ENCODE measurements around the gene KCNG1. TPM values are rescaled to one million over a fixed set of nuclear protein-coding genes. Genes with fewer than 3 reads are reported as not detected.

KCNG1 gene
- total and polyA plus RNA-seq, 2 experiments from 2014 or later = 8.1 to 26.3 TPM

DNA sequence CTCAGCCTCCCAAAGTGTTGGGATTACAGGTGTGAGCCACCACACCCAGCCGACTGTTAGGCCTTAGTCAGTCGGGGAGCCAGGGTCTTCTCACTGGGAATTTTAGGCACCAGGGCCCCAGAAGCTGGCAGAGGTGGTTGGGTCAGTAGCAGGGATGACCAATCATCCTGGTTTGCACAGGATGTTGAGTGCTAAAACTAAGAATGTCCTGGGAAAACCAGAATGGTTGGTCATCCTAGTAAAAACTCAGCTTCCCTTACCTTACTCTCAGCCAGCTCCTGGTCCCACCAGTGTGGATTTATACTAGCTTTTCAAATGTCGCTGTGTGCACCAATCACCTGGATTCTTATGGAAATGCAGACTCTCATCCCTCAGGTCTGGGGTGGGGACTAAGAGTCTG is 31.8 kb downstream of the KCNG1 start:
- H3F3A ChIP-seq (replicated peaks; ENCODE audit: low read depth) = 0 out of 2 replicates have a peak, but pooled peaks cover 3% of the 10 kb centered on the region
- Mint-ChIP-seq H3K9me3 (peaks cover 6% of the 10 kb centered on the region; the same call in 2 of the 3 replicates), H3K4me1 (peaks cover 32% of the 10 kb centered on the region), H3K27me3 (ENCODE audit: insufficient read depth, low read depth, poor library complexity) (peaks cover 18% of the 10 kb centered on the region), H3K27ac (peak overlapping the region; percentile 67; the same call in 1 of the 2 replicates), H3K36me3 (ENCODE audit: low read depth) (no peaks in the 10 kb centered on the region), H3K4me3 (no peak overlapping the region)
- peak overlapping the region; percentile 33; the same call in 1 of the 2 replicates for H2AFZ ChIP-seq
- peaks cover 12% of the 10 kb centered on the region; the same call in 1 of the 2 replicates for H3K4me1 ChIP-seq (ENCODE audit: insufficient read depth)
- DNase-seq (ENCODE audit: low spot score) (no peak), ATAC-seq (no peak)
- peak overlapping the region; percentile 86; the same call in 1 of the 2 replicates for H3K27ac ChIP-seq (ENCODE audit: low read depth)
- peak overlapping the region; percentile 34; the same call in 1 of the 2 replicates for H3K4me2 ChIP-seq
- no peaks in the 10 kb centered on the region for H3K36me3 ChIP-seq (ENCODE audit: insufficient read depth)
- no peaks in the 10 kb centered on the region for H3K27me3 ChIP-seq (ENCODE audit: insufficient read depth)
- H4K20me1 ChIP-seq (replicated peaks; ENCODE audit: insufficient read depth) = no peaks in the 10 kb centered on the region
- TF ChIP-seq JUNB (IDR thresholded peaks at IDR 0.05; ENCODE audit: unreplicated experiment) = no peak
- TF ChIP-seq, protein P1, sequence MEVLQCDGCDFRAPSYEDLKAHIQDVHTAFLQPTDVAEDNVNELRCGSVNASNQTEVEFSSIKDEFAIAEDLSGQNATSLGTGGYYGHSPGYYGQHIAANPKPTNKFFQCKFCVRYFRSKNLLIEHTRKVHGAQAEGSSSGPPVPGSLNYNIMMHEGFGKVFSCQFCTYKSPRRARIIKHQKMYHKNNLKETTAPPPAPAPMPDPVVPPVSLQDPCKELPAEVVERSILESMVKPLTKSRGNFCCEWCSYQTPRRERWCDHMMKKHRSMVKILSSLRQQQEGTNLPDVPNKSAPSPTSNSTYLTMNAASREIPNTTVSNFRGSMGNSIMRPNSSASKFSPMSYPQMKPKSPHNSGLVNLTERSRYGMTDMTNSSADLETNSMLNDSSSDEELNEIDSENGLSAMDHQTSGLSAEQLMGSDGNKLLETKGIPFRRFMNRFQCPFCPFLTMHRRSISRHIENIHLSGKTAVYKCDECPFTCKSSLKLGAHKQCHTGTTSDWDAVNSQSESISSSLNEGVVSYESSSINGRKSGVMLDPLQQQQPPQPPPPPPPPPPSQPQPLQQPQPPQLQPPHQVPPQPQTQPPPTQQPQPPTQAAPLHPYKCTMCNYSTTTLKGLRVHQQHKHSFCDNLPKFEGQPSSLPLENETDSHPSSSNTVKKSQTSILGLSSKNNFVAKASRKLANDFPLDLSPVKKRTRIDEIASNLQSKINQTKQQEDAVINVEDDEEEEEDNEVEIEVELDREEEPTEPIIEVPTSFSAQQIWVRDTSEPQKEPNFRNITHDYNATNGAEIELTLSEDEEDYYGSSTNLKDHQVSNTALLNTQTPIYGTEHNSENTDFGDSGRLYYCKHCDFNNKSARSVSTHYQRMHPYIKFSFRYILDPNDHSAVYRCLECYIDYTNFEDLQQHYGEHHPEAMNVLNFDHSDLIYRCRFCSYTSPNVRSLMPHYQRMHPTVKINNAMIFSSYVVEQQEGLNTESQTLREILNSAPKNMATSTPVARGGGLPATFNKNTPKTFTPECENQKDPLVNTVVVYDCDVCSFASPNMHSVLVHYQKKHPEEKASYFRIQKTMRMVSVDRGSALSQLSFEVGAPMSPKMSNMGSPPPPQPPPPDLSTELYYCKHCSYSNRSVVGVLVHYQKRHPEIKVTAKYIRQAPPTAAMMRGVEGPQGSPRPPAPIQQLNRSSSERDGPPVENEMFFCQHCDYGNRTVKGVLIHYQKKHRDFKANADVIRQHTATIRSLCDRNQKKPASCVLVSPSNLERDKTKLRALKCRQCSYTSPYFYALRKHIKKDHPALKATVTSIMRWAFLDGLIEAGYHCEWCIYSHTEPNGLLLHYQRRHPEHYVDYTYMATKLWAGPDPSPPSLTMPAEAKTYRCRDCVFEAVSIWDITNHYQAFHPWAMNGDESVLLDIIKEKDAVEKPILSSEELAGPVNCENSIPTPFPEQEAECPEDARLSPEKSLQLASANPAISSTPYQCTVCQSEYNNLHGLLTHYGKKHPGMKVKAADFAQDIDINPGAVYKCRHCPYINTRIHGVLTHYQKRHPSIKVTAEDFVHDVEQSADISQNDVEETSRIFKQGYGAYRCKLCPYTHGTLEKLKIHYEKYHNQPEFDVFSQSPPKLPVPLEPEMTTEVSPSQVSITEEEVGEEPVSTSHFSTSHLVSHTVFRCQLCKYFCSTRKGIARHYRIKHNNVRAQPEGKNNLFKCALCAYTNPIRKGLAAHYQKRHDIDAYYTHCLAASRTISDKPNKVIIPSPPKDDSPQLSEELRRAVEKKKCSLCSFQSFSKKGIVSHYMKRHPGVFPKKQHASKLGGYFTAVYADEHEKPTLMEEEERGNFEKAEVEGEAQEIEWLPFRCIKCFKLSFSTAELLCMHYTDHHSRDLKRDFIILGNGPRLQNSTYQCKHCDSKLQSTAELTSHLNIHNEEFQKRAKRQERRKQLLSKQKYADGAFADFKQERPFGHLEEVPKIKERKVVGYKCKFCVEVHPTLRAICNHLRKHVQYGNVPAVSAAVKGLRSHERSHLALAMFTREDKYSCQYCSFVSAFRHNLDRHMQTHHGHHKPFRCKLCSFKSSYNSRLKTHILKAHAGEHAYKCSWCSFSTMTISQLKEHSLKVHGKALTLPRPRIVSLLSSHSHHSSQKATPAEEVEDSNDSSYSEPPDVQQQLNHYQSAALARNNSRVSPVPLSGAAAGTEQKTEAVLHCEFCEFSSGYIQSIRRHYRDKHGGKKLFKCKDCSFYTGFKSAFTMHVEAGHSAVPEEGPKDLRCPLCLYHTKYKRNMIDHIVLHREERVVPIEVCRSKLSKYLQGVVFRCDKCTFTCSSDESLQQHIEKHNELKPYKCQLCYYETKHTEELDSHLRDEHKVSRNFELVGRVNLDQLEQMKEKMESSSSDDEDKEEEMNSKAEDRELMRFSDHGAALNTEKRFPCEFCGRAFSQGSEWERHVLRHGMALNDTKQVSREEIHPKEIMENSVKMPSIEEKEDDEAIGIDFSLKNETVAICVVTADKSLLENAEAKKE (CRISPR knock-in tag; IDR thresholded peaks at IDR 0.05) = no peak
- TF ChIP-seq, protein P2, sequence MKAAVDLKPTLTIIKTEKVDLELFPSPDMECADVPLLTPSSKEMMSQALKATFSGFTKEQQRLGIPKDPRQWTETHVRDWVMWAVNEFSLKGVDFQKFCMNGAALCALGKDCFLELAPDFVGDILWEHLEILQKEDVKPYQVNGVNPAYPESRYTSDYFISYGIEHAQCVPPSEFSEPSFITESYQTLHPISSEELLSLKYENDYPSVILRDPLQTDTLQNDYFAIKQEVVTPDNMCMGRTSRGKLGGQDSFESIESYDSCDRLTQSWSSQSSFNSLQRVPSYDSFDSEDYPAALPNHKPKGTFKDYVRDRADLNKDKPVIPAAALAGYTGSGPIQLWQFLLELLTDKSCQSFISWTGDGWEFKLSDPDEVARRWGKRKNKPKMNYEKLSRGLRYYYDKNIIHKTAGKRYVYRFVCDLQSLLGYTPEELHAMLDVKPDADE (IDR thresholded peaks at IDR 0.05) = no peak
- no peak for TF ChIP-seq ZNF114 (CRISPR knock-in tag; IDR thresholded peaks at IDR 0.05)
- no peak for TF ChIP-seq STAT1 (IDR thresholded peaks at IDR 0.05; ENCODE audit: unreplicated experiment)
- no peak for TF ChIP-seq CREB1 (CRISPR knock-in tag; IDR thresholded peaks at IDR 0.05; ENCODE audit: low read depth)
- no peak for TF ChIP-seq ZNF331 (CRISPR knock-in tag; IDR thresholded peaks at IDR 0.05; ENCODE audit: low read depth)
- no peak for TF ChIP-seq EZH2phosphoT487 (IDR thresholded peaks at IDR 0.05; ENCODE audit: unreplicated experiment)
- TF ChIP-seq, protein P3, sequence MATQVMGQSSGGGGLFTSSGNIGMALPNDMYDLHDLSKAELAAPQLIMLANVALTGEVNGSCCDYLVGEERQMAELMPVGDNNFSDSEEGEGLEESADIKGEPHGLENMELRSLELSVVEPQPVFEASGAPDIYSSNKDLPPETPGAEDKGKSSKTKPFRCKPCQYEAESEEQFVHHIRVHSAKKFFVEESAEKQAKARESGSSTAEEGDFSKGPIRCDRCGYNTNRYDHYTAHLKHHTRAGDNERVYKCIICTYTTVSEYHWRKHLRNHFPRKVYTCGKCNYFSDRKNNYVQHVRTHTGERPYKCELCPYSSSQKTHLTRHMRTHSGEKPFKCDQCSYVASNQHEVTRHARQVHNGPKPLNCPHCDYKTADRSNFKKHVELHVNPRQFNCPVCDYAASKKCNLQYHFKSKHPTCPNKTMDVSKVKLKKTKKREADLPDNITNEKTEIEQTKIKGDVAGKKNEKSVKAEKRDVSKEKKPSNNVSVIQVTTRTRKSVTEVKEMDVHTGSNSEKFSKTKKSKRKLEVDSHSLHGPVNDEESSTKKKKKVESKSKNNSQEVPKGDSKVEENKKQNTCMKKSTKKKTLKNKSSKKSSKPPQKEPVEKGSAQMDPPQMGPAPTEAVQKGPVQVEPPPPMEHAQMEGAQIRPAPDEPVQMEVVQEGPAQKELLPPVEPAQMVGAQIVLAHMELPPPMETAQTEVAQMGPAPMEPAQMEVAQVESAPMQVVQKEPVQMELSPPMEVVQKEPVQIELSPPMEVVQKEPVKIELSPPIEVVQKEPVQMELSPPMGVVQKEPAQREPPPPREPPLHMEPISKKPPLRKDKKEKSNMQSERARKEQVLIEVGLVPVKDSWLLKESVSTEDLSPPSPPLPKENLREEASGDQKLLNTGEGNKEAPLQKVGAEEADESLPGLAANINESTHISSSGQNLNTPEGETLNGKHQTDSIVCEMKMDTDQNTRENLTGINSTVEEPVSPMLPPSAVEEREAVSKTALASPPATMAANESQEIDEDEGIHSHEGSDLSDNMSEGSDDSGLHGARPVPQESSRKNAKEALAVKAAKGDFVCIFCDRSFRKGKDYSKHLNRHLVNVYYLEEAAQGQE (IDR thresholded peaks at IDR 0.05; ENCODE audit: unreplicated experiment) = no peak
- TF ChIP-seq, protein P4, sequence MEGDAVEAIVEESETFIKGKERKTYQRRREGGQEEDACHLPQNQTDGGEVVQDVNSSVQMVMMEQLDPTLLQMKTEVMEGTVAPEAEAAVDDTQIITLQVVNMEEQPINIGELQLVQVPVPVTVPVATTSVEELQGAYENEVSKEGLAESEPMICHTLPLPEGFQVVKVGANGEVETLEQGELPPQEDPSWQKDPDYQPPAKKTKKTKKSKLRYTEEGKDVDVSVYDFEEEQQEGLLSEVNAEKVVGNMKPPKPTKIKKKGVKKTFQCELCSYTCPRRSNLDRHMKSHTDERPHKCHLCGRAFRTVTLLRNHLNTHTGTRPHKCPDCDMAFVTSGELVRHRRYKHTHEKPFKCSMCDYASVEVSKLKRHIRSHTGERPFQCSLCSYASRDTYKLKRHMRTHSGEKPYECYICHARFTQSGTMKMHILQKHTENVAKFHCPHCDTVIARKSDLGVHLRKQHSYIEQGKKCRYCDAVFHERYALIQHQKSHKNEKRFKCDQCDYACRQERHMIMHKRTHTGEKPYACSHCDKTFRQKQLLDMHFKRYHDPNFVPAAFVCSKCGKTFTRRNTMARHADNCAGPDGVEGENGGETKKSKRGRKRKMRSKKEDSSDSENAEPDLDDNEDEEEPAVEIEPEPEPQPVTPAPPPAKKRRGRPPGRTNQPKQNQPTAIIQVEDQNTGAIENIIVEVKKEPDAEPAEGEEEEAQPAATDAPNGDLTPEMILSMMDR (conservative IDR thresholded peaks at IDR 0.05; ENCODE audit: low read depth in 2 of 2) = no peak
- TF ChIP-seq EZH2 (IDR thresholded peaks at IDR 0.05; ENCODE audit: low read depth, unreplicated experiment) = no peak
- no peak for TF ChIP-seq POLR2AphosphoS5 (IDR thresholded peaks at IDR 0.05; ENCODE audit: low read depth)
- TF ChIP-seq NANOG (IDR thresholded peaks at IDR 0.05; ENCODE audit: borderline replicate concordance) = no peak
- no peaks in the 10 kb centered on the region for H3K9me2 ChIP-seq (ENCODE audit: insufficient read depth)
- no peak overlapping the region for H3K4me3 ChIP-seq
- H3K79me2 ChIP-seq (replicated peaks; ENCODE audit: insufficient read depth) = no peaks in the 10 kb centered on the region
